Measurements from ENCODE around the gene LINGO3.

LINGO3 gene

DNA sequence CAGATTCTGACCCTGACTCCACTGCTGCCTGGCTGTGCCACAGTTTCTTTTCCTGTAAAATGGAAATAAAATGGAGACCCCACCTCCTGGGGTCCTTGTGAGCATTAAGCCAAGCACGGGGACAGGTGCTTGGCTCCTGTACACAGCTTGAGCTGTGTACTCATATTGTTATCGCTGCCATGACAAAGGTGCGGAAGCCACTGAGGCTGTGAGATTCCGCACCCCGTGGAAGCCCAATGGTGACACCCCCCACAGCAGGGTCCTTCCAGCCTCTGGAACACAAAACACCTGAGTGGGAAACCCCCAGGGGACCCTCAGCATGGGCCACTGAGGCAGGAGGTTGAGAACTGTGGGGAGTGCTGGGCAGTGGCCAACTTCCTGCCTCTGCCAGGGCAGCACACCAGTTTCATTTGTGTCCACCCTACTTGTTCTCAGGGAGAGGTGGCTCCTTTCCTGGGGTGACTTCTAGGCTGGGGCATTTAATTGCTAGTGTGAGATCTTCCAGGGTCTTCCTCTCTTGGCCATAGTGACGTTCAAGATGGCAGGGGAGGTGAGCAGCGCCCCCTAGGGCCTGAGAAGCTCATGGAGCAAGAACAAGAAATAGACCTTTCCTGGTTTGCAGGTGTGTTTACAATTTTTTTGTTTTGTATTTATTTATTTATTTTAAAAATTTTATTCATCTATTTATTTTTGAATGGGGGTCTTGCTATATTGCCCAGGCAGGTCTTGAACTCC lies 46.3 kb downstream of the LINGO3 start:
- Histone ChIP-seq H3K27me3 (no peaks in the 10 kb centered on the region), H3K9ac (no peak overlapping the region), H3K36me3 (no peaks in the 10 kb centered on the region), H3K4me3 (no peak overlapping the region), H3K27ac (0 out of 22 replicates have a peak overlapping the region, but pooled peaks of 1 of the 11 experiments have one; percentile 32), H3K4me1 (peaks cover 70 to 89% (median 80%) of the 10 kb centered on the region in 10 experiments), H4K20me1 (no peaks in the 10 kb centered on the region), H3K9me3 (replicated peaks in 1 of 11) (no peaks in the 10 kb centered on the region), H3K4me2 (peak overlapping the region in 5 of 11 experiments; percentile 3 to 35 (median 7); a peak in 4 of 22 replicates)
- no peak for TF ChIP-seq Cebpa-rat (IDR thresholded peaks at IDR 0.05)

- no peak overlapping the region for H3K4me3 ChIP-seq
- peak overlapping the region in 6 of 11 experiments; percentile 8 to 69 (median 28); a peak in 8 of 22 replicates for H3K27ac ChIP-seq
- no peaks in the 10 kb centered on the region for H3K36me3 ChIP-seq
- peaks cover 68 to 89% (median 80%) of the 10 kb centered on the region in 10 experiments for H3K4me1 ChIP-seq
- TF ChIP-seq Cebpa-rat (IDR thresholded peaks at IDR 0.05): no peak
- no peaks in the 10 kb centered on the region for H3K9me3 ChIP-seq (replicated peaks in 1 of 11)
- peak overlapping the region in 3 of 11 experiments; percentile 1 to 17 (median 2); a peak in 3 of 22 replicates for H3K9ac ChIP-seq
- H3K4me2 ChIP-seq: peak overlapping the region; percentile 16 to 59 (median 47); a peak in 21 of 22 replicates
- no peaks in the 10 kb centered on the region for H3K27me3 ChIP-seq
- H4K20me1 ChIP-seq: no peaks in the 10 kb centered on the region
These were observed 47.6 kb downstream of the LINGO3 start for GRCh38 chr19:2260341-2260805.

DNA sequence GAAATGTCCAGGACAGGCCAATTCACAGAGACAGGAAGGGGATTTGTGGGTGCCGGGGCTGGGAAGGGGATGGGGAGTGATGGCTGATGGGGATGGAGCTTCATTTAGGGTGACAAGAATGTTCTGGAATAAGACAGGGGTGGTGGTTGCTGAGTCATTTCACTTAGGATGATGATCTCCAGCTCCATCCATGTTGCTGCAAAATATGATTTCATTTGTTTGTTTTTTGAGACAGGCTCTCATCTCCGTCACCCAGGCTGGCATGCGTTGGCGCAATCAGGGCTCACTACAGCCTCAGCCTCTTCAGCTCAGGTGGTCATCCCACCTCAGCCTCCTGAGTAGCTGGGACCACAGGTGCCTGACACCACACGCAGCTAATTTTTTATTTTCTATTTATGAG lies 48.6 kb downstream of the LINGO3 start:
- Histone ChIP-seq H3K4me1 (peaks cover 60 to 88% (median 80%) of the 10 kb centered on the region in 10 experiments), H3K27me3 (peaks cover 2 to 6% (median 3%) of the 10 kb centered on the region in 11 experiments; a peak in 21 of 22 replicates), H3K27ac (peak overlapping the region in 5 of 11 experiments; percentile 8 to 69 (median 24); a peak in 5 of 22 replicates), H3K9me3 (replicated peaks in 1 of 11) (no peaks in the 10 kb centered on the region), H4K20me1 (peaks cover 0 to 1% (median 0%) of the 10 kb centered on the region in 11 experiments; a peak in 5 of 22 replicates), H3K9ac (no peak overlapping the region), H3K36me3 (no peaks in the 10 kb centered on the region), H3K4me3 (no peak overlapping the region), H3K4me2 (peak overlapping the region in 7 of 11 experiments; percentile 18 to 59 (median 47); a peak in 9 of 22 replicates)
- no peak for TF ChIP-seq Cebpa-rat (IDR thresholded peaks at IDR 0.05)

All from BLaER1 treated with 17β-estradiol and CSF1 and Interleukin-3, amounts not matched to agents 10 nM and 100 nM (cell line).